Activated CD4-positive, alpha-beta T cell treated with anti-CD3 and anti-CD28 coated beads for 24 hours (primary cell): ENCODE measurements around the gene CCR5AS.

Experiments
- DNase-seq, 2 donors: peaks; one replicate each; pipeline ENCODE4 v3.0.0-alpha.2; 2020; ENCODE audit warnings: low read depth in 2 of 2

The CCR5AS gene

DNA sequence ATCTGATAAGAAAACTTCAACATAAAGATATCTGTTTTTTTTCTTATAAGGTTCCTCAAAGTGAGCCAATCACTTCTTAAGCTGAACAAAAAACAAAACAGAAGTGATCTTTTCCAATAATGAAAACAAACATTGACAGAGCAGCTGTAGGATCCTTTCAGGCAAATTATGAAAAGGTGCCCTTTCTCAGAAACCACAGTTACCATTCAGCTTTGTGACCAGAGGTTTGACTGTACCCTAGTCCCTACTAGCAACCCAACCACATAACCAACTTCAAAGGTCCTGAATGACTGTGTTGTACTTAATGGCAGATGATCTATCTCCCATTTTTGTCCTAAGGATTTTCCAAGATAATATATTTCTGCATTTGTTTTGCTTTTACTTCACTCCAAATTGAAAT, 92.3 kb downstream of the CCR5AS start:
- no peak for DNase-seq
